ENCODE measurements around the gene MRTFA.

Gene MRTFA

DNA sequence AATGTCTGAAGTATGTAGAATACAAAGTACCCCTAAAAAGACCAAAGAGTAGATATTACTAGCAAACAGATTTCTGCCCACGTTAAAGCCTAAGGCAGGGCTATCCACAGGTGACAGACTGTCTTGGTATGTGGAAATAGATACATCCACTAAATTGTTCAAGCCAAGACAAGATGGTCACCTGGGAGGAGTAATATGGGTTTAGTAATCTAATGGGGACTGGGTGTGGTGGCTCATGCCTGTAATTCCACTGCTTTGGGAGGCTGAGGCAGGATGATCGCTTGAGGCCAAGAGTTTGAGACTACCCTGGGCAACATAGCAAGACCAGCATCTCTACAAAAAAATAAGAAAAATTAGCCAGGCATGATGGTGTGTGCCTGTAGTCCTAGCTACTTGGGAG is 258.6 kb downstream of the MRTFA start:
- H3K36me3 Mint-ChIP-seq (ENCODE audit: low read depth) = peaks cover 10% of the 10 kb centered on the region

DNA sequence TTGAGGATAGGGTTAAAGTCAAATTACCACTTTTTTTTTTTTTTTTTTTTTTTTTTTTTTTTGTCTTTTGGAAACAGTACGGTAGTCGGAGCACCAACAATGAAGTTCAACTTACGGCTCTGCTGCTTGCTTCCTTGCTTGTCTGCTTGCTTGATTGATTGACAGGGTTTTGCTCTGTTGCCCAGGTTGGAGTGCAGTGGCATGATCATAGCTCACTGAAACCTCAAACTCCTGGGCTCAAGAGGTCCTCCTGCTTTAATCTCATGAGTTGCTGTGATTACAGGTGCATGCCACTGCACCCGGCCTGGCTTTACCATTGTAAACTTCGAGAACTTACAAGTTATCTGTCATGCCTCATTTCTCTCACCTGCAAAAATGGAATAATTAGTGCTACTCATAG is 260.4 kb downstream of the MRTFA start:
- Mint-ChIP-seq H3K4me1 (ENCODE audit: low read depth) (peaks cover 42% of the 10 kb centered on the region), H3K9me3 (no peaks in the 10 kb centered on the region), H3K27ac (no peak overlapping the region), H3K4me3 (no peak overlapping the region), H3K27me3 (no peaks in the 10 kb centered on the region), H3K36me3 (ENCODE audit: low read depth) (peaks cover 18% of the 10 kb centered on the region)

More for the DNA sequence above, 258.6 kb downstream of the MRTFA start:
- H3K4me3 Mint-ChIP-seq = no peak overlapping the region
- H3K4me1 Mint-ChIP-seq (ENCODE audit: low read depth) = peaks cover 31% of the 10 kb centered on the region
- H3K27ac Mint-ChIP-seq = no peak overlapping the region
- H3K27me3 Mint-ChIP-seq = no peaks in the 10 kb centered on the region
- no peaks in the 10 kb centered on the region for H3K9me3 Mint-ChIP-seq

DNA sequence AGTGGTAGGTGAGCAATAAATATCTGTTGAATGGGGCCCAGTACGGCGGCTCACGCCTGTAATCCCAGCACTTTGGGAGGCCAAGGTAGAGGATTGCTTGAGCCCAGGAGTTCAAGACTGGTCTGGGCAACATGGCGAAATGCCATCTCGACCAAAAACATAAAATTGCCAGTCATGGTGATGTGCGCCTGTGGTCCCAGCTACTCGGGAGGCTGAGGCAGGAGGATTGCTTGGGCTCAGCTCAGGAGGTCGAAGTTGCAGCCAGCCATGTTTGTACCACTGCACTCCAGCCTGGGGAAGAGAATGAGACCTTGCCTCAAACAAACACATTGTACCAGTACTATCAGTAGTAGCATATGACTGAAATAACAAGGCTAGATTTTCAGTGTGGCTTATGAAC is 262.0 kb downstream of the MRTFA start:
- peaks cover 44% of the 10 kb centered on the region for H3K4me1 Mint-ChIP-seq (ENCODE audit: low read depth)
- H3K27me3 Mint-ChIP-seq = no peaks in the 10 kb centered on the region
- no peaks in the 10 kb centered on the region for H3K9me3 Mint-ChIP-seq
- H3K36me3 Mint-ChIP-seq (ENCODE audit: low read depth) = peaks cover 24% of the 10 kb centered on the region
- H3K27ac Mint-ChIP-seq = no peak overlapping the region
- no peak overlapping the region for H3K4me3 Mint-ChIP-seq

- H3K9me3 Mint-ChIP-seq = no peaks in the 10 kb centered on the region
- H3K4me1 Mint-ChIP-seq (ENCODE audit: low read depth) = peaks cover 23% of the 10 kb centered on the region
Measured at GRCh38 chr22:40368836-40369235, 267.7 kb downstream of the MRTFA start.

GRCh38 chr22:40368016-40368415 is 268.5 kb downstream of the MRTFA start:
- H3K9me3 Mint-ChIP-seq = no peaks in the 10 kb centered on the region
- H3K27ac Mint-ChIP-seq = peak overlapping the region; percentile 52
- H3K4me1 Mint-ChIP-seq (ENCODE audit: low read depth) = peaks cover 19% of the 10 kb centered on the region
- no peaks in the 10 kb centered on the region for H3K27me3 Mint-ChIP-seq
- H3K4me3 Mint-ChIP-seq = no peak overlapping the region
- H3K36me3 Mint-ChIP-seq (ENCODE audit: low read depth) = peaks cover 76% of the 10 kb centered on the region

More at GRCh38 chr22:40368836-40369235, 267.7 kb downstream of the MRTFA start:
- Mint-ChIP-seq H3K36me3 (ENCODE audit: low read depth) (peaks cover 72% of the 10 kb centered on the region), H3K27me3 (no peaks in the 10 kb centered on the region), H3K4me3 (no peak overlapping the region), H3K27ac (no peak overlapping the region)

GRCh38 chr22:40367342-40367741 is 269.2 kb downstream of the MRTFA start:
- no peaks in the 10 kb centered on the region for H3K27me3 Mint-ChIP-seq
- peak overlapping the region; percentile 13 for H3K27ac Mint-ChIP-seq

GRCh38 chr22:40366068-40366467 is 270.5 kb downstream of the MRTFA start:
- Mint-ChIP-seq H3K4me1 (ENCODE audit: low read depth) (peaks cover 1% of the 10 kb centered on the region), H3K9me3 (no peaks in the 10 kb centered on the region), H3K27me3 (no peaks in the 10 kb centered on the region), H3K27ac (no peak overlapping the region), H3K36me3 (ENCODE audit: low read depth) (peaks cover 87% of the 10 kb centered on the region), H3K4me3 (no peak overlapping the region)

More at GRCh38 chr22:40367342-40367741, 269.2 kb downstream of the MRTFA start:
- no peak overlapping the region for H3K4me3 Mint-ChIP-seq
- peaks cover 79% of the 10 kb centered on the region for H3K36me3 Mint-ChIP-seq (ENCODE audit: low read depth)
- H3K4me1 Mint-ChIP-seq (ENCODE audit: low read depth) = peaks cover 12% of the 10 kb centered on the region
- H3K9me3 Mint-ChIP-seq = no peaks in the 10 kb centered on the region

GRCh38 chr22:40364431-40364830 is 272.1 kb downstream of the MRTFA start:
- Mint-ChIP-seq H3K4me1 (ENCODE audit: low read depth) (no peaks in the 10 kb centered on the region), H3K36me3 (ENCODE audit: low read depth) (peaks cover 94% of the 10 kb centered on the region), H3K27me3 (no peaks in the 10 kb centered on the region), H3K27ac (no peak overlapping the region), H3K4me3 (no peak overlapping the region), H3K9me3 (no peaks in the 10 kb centered on the region)

- H3K4me3 Mint-ChIP-seq = no peak overlapping the region
- no peaks in the 10 kb centered on the region for H3K27me3 Mint-ChIP-seq
- no peaks in the 10 kb centered on the region for H3K9me3 Mint-ChIP-seq
- H3K36me3 Mint-ChIP-seq (ENCODE audit: low read depth) = peaks cover 95% of the 10 kb centered on the region
- no peak overlapping the region for H3K27ac Mint-ChIP-seq
- H3K4me1 Mint-ChIP-seq (ENCODE audit: low read depth) = no peaks in the 10 kb centered on the region
Measured at GRCh38 chr22:40363059-40363458, 273.5 kb downstream of the MRTFA start.

- no peaks in the 10 kb centered on the region for H3K4me1 Mint-ChIP-seq (ENCODE audit: low read depth)
- H3K9me3 Mint-ChIP-seq = no peaks in the 10 kb centered on the region
- H3K4me3 Mint-ChIP-seq = no peak overlapping the region
- H3K27ac Mint-ChIP-seq = no peak overlapping the region
- no peaks in the 10 kb centered on the region for H3K27me3 Mint-ChIP-seq
- peaks cover 85% of the 10 kb centered on the region for H3K36me3 Mint-ChIP-seq (ENCODE audit: low read depth)
Measured at GRCh38 chr22:40361100-40361499, 275.4 kb downstream of the MRTFA start.

Data from stimulated activated naive CD8-positive, alpha-beta T cell treated with anti-CD3 and anti-CD28 coated beads, Interleukin-15, Interleukin-2, amounts not matched to agents 100 ng/mL and 50 ng/mL, for 24 hours (primary cell).